OCI-LY7 (cell line): ENCODE measurements around the gene CHD2.

Source experiments
- CTCF ChIP-seq: fragments of 200-600 bp; sonication (generic); conservative IDR thresholded peaks from 2 replicates; pipeline ENCODE4 v1.5.1; 2014; ENCODE audit warnings: mild to moderate bottlenecking, antibody characterized with exemption, low read length, moderate library complexity, mixed read lengths
- EZH2phosphoT487 ChIP-seq: fragments of 200-600 bp; sonication (generic); IDR thresholded peaks from 2 replicates; pipeline ENCODE4 v1.6.1; 2018; ENCODE audit warnings: low read depth, borderline replicate concordance, mild to moderate bottlenecking, mixed run types, antibody characterized with exemption, low read length, moderate library complexity, mixed read lengths

DNA sequence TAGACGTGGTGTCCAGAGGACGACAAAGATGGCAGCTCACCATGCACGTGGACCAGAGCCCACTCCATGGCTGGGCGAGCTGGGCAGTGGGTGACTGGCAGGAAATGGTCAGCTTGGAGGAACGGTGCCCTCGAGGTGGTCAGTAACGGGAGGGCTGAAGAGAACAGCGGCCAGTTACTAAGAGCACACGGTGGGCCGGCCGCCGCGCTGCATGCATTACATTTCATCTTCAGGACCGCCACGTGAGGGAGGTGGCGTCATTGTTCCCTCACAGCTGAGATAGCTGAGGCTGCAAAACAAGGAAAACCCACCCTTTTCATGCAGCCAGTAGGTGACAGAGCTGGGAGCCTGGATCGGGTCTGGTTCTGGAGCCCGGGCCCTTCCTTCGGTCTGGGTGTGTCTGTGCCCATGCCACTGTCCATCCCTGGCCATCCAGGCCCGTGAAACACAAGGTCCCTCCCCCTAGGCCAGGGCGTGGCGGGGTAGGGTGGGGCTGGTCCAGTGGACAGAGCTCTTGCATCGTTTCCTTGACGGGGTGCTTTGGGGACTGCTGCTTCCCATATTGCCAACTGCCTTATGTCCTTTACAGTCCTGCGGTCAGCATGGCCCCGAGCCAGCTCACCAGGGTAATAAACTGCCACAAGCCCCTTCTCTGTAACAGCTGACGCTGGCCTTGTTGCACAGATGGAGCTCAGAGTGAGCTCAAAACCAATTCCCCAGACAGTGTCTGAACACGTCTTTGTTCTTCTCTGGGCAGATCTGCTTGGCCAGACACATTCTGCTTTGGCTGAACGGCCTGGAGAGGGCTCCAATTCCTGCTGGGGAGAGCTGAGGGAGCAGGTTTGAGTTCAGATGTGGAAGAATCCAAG, 137.1 kb downstream of the CHD2 start:
- TF ChIP-seq CTCF (no peak), EZH2phosphoT487 (no peak)
